ENCODE measurements around the gene MPND.

The MPND gene

GRCh38 chr19:4403005-4403761 is 59.8 kb downstream of the MPND start:
- no peak for DNase-seq (ENCODE audit: low read depth in 2 of 2)

GRCh38 chr19:4405977-4406376 is 62.6 kb downstream of the MPND start:
- no peak for DNase-seq (ENCODE audit: low read depth in 2 of 2)

- DNase-seq (ENCODE audit: low read depth in 2 of 2): no peak
Measured at GRCh38 chr19:4406626-4407025, 63.3 kb downstream of the MPND start.

- DNase-seq (ENCODE audit: low read depth in 2 of 2): no peak
Measured at GRCh38 chr19:4409123-4409933, 66.0 kb downstream of the MPND start.
